GM23338 (cell line): ENCODE results near the gene COPS4. TPM values are rescaled to one million over a fixed set of nuclear protein-coding genes. Genes with fewer than 3 reads are reported as not detected.
A peak's percentile ranks its signal among the peaks of the same experiment; 100 is the strongest.

Experiments used
- ATAC-seq: fragments of 200-7000 bp; cut with Tn5 transposase; 3 replicates; pipeline ENCODE4 v1.9.1; 2020
- DNase-seq: peaks from one replicate; pipeline ENCODE4 v3.0.0-alpha.2; 2015; ENCODE audit warnings: low spot score
- H2AFZ ChIP-seq: fragments of 200-600 bp; sonication (generic); 2 replicates; pipeline ENCODE4 v1.8.0; 2016; ENCODE audit warnings: antibody characterized with exemption, mild to moderate bottlenecking, moderate library complexity
- H3F3A ChIP-seq: fragments of 200-600 bp; sonication (generic); replicated peaks from 2 replicates; pipeline ENCODE4 v1.8.0; 2017; ENCODE audit warnings: antibody characterized with exemption, mixed run types, low read depth
- H3K27ac ChIP-seq: fragments of 200-600 bp; sonication (generic); 2 replicates; pipeline ENCODE4 v1.6.1; 2016; ENCODE audit warnings: low read depth
- H3K27me3 ChIP-seq: fragments of 200-600 bp; sonication (generic); 2 replicates; pipeline ENCODE4 v1.8.0; 2016; ENCODE audit warnings: mild to moderate bottlenecking, mixed run types, moderate library complexity; ENCODE audit not compliant: insufficient read depth
- H3K36me3 ChIP-seq: fragments of 200-600 bp; sonication (generic); 2 replicates; pipeline ENCODE4 v1.8.0; 2016; ENCODE audit warnings: mild to moderate bottlenecking; ENCODE audit not compliant: insufficient read depth
- H3K4me1 ChIP-seq: fragments of 200-600 bp; sonication (generic); 2 replicates; pipeline ENCODE4 v1.8.0; 2016; ENCODE audit warnings: mild to moderate bottlenecking, moderate library complexity; ENCODE audit not compliant: insufficient read depth
- H3K4me2 ChIP-seq: fragments of 200-600 bp; sonication (generic); 2 replicates; pipeline ENCODE4 v1.7.1; 2017; ENCODE audit warnings: mixed run types
- H3K4me3 ChIP-seq: fragments of 200-600 bp; sonication (generic); 2 replicates; pipeline ENCODE4 v1.6.1; 2016; ENCODE audit warnings: mixed run types
- H3K79me2 ChIP-seq: fragments of 200-600 bp; sonication (generic); replicated peaks from 2 replicates; pipeline ENCODE4 v1.8.0; 2017; ENCODE audit warnings: mild to moderate bottlenecking; ENCODE audit not compliant: insufficient read depth
- H3K9me2 ChIP-seq: fragments of 200-600 bp; sonication (generic); 2 replicates; pipeline ENCODE4 v1.8.0; 2017; ENCODE audit not compliant: insufficient read depth
- H4K20me1 ChIP-seq: fragments of 200-600 bp; sonication (generic); replicated peaks from 2 replicates; pipeline ENCODE4 v1.8.0; 2017; ENCODE audit warnings: mild to moderate bottlenecking; ENCODE audit not compliant: insufficient read depth
- H3K27ac Mint-ChIP-seq: 2 replicates; pipeline ENCODE4 v1.8.0; 2020; ENCODE audit warnings: inconsistent platforms, mild to moderate bottlenecking, moderate library complexity, mixed read lengths
- H3K27me3 Mint-ChIP-seq: 3 replicates; pipeline ENCODE4 v1.8.0; 2022; ENCODE audit warnings: low read depth, mild to moderate bottlenecking, moderate library complexity, mixed read lengths, inconsistent platforms; ENCODE audit not compliant: insufficient read depth, poor library complexity
- H3K36me3 Mint-ChIP-seq: 3 replicates; pipeline ENCODE4 v1.8.0; 2021; ENCODE audit warnings: low read depth, mild to moderate bottlenecking, inconsistent platforms, moderate library complexity, mixed read lengths
- H3K4me1 Mint-ChIP-seq: 3 replicates; pipeline ENCODE4 v1.8.0; 2020; ENCODE audit warnings: mild to moderate bottlenecking, inconsistent platforms, mixed read lengths
- H3K4me3 Mint-ChIP-seq: 3 replicates; pipeline ENCODE4 v1.8.0; 2021; ENCODE audit warnings: moderate library complexity, mild to moderate bottlenecking, inconsistent platforms, mixed read lengths
- H3K9me3 Mint-ChIP-seq: 3 replicates; pipeline ENCODE4 v1.8.0; 2020; ENCODE audit warnings: moderate library complexity, mild to moderate bottlenecking, inconsistent platforms, mixed read lengths
- CREB1 ChIP-seq: fragments of 250-450 bp; sonication (Bioruptor Pico); IDR thresholded peaks from 2 replicates; pipeline ENCODE4 v1.5.0; 2020; ENCODE audit warnings: low read depth, mild to moderate bottlenecking, moderate library complexity
- CTCF ChIP-seq, 2 experiments: fragments of 200-600 bp in 1 of 2; sonication (generic) in 1 of 2; conservative IDR thresholded peaks; 2 replicates each; pipeline versions ENCODE4 v1.5.1 to v1.6.1; 2016 to 2017; ENCODE audit warnings: antibody characterized with exemption in 2 of 2, low read depth in 2 of 2, mild to moderate bottlenecking in 2 of 2, moderate library complexity in 1 of 2
- ETS1 ChIP-seq: IDR thresholded peaks from 2 replicates; pipeline ENCODE4 v1.6.1; 2016; ENCODE audit warnings: antibody characterized with exemption
- EZH2 ChIP-seq: fragments of 200-600 bp; sonication (generic); IDR thresholded peaks from one replicate; pipeline ENCODE4 v1.8.0; 2017; ENCODE audit warnings: antibody characterized with exemption, mild to moderate bottlenecking, low read depth; ENCODE audit not compliant: unreplicated experiment
- EZH2phosphoT487 ChIP-seq: fragments of 200-600 bp; sonication (generic); IDR thresholded peaks from one replicate; pipeline ENCODE4 v1.8.1; 2018; ENCODE audit warnings: antibody characterized with exemption; ENCODE audit not compliant: unreplicated experiment
- NANOG ChIP-seq: IDR thresholded peaks from 2 replicates; pipeline ENCODE4 v1.6.1; 2016; ENCODE audit warnings: antibody characterized with exemption, borderline replicate concordance
- POLR2AphosphoS5 ChIP-seq: IDR thresholded peaks from 2 replicates; pipeline ENCODE4 v1.6.1; 2016; ENCODE audit warnings: antibody characterized with exemption, low read depth
- ZNF114 ChIP-seq: fragments of 250-450 bp; sonication (Bioruptor Pico); IDR thresholded peaks from 2 replicates; pipeline ENCODE4 v1.5.0; 2020; ENCODE audit warnings: mild to moderate bottlenecking, moderate library complexity
- ZNF331 ChIP-seq: fragments of 250-450 bp; sonication (Bioruptor Pico); IDR thresholded peaks from 2 replicates; pipeline ENCODE4 v1.5.0; 2020; ENCODE audit warnings: low read depth, mild to moderate bottlenecking, moderate library complexity
- ZNF462 ChIP-seq: fragments of 250-450 bp; sonication (Bioruptor Pico); IDR thresholded peaks from 2 replicates; pipeline ENCODE4 v1.5.0; 2020; ENCODE audit warnings: mild to moderate bottlenecking, moderate library complexity
- polyA plus RNA-seq: library from polyadenylated mRNA; unstranded; fragments of >200 nt; fragmentation: Nextera tagmentation; extraction: Ambion mirVana; gene quantifications from 2 replicates; pipeline ENCODE4 v1.2.1, GENCODE V29; 2016
- total RNA-seq: library from RNA; depleted of rRNA; stranded (reverse); fragments of >200 nt; shearing (Covaris generic); gene quantifications from 2 replicates; pipeline ENCODE4 v1.2.3, GENCODE V29; 2014

Gene COPS4
- total and polyA plus RNA-seq, 2 experiments from 2014 or later = 23.7 to 46.6 TPM

GRCh38 chr4:83115000-83115399, 80.0 kb downstream of the COPS4 start (continued):
- TF ChIP-seq CTCF (conservative IDR thresholded peaks at IDR 0.05; ENCODE audit: low read depth in 2 of 2) = no peak

- ATAC-seq = peak; percentile 84
- TF ChIP-seq ZNF114 (CRISPR knock-in tag) (no peak), POLR2AphosphoS5 (no peak), CTCF (conservative IDR thresholded peaks at IDR 0.05; ENCODE audit: low read depth in 2 of 2) (no peak), ZNF331 (no peak), NANOG (no peak), ZNF462 (no peak), EZH2phosphoT487 (no peak), CREB1 (CRISPR knock-in tag) (no peak), EZH2 (no peak), ETS1 (no peak)
Measured at GRCh38 chr4:83115656-83116285, 80.8 kb downstream of the COPS4 start.

More at GRCh38 chr4:83115656-83116285, 80.8 kb downstream of the COPS4 start:
- Histone ChIP-seq H4K20me1 (no peaks in the 10 kb centered on the region), H3K4me1 (peaks cover 17% of the 10 kb centered on the region), H3K27me3 (no peaks in the 10 kb centered on the region), H3K79me2 (no peaks in the 10 kb centered on the region), H2AFZ (no peak overlapping the region), H3K36me3 (no peaks in the 10 kb centered on the region), H3F3A (no peaks in the 10 kb centered on the region), H3K4me2 (peak overlapping the region; percentile 23), H3K9me2 (no peaks in the 10 kb centered on the region), H3K4me3 (no peak overlapping the region), H3K27ac (0 out of 2 replicates have a peak overlapping the region, but pooled peaks have one; percentile 4)
- H3K4me1 Mint-ChIP-seq = peaks cover 18% of the 10 kb centered on the region
- H3K27ac Mint-ChIP-seq = no peak overlapping the region; the same call in 1 of the 2 replicates
- no peaks in the 10 kb centered on the region for H3K27me3 Mint-ChIP-seq
- no peaks in the 10 kb centered on the region for H3K9me3 Mint-ChIP-seq
- no peaks in the 10 kb centered on the region for H3K36me3 Mint-ChIP-seq
- no peak overlapping the region for H3K4me3 Mint-ChIP-seq
- peak; percentile 60 for DNase-seq
